Left colon (tissue), 2 donors: Measurements from ENCODE around the gene PSMA5. TPM values are rescaled to one million over a fixed set of nuclear protein-coding genes. Genes with fewer than 3 reads are reported as not detected.
"Not testable (repeated sequence)": the region's sequence is repeated elsewhere in the genome, so short reads cannot be mapped to it uniquely, and the experiment has no call there.

Experiments
- ATAC-seq: fragments of 200-7000 bp; cut with Tn5 transposase; one replicate; pipeline ENCODE4 v1.9.1; 2020; ENCODE audit warnings: mild to moderate bottlenecking, moderate library complexity
- DNase-seq, 2 donors: peaks; one replicate each; pipeline ENCODE4 v3.0.0-alpha.2; 2020
- intact Hi-C, 2 donors: fragments of 100-400 bp; cut with DNase I in 1 of 2; cut with micrococcal nuclease in 1 of 2; formaldehyde crosslinking; loops; one replicate each; pipeline versions ENCODE4 v1.11.2 to v1.14.0; 2022; cut with DNase I, micrococcal nuclease
- total RNA-seq, 2 donors: library from RNA; stranded (reverse); fragmentation: NEBNext Ultra II Directional; extraction: Animal tissue kit (Norgen Biotek cat#: 25700); gene quantifications; one replicate each; pipeline ENCODE4 v1.2.1, GENCODE V29; 2021
- donor health status: DM: no; HTN: no; CAD: no.
- donor health status: DM: yes; HTN: yes; CAD: no.

PSMA5 gene
- total RNA-seq, 2 donors from 2014 or later: 76.3 to 92.1 TPM

DNA sequence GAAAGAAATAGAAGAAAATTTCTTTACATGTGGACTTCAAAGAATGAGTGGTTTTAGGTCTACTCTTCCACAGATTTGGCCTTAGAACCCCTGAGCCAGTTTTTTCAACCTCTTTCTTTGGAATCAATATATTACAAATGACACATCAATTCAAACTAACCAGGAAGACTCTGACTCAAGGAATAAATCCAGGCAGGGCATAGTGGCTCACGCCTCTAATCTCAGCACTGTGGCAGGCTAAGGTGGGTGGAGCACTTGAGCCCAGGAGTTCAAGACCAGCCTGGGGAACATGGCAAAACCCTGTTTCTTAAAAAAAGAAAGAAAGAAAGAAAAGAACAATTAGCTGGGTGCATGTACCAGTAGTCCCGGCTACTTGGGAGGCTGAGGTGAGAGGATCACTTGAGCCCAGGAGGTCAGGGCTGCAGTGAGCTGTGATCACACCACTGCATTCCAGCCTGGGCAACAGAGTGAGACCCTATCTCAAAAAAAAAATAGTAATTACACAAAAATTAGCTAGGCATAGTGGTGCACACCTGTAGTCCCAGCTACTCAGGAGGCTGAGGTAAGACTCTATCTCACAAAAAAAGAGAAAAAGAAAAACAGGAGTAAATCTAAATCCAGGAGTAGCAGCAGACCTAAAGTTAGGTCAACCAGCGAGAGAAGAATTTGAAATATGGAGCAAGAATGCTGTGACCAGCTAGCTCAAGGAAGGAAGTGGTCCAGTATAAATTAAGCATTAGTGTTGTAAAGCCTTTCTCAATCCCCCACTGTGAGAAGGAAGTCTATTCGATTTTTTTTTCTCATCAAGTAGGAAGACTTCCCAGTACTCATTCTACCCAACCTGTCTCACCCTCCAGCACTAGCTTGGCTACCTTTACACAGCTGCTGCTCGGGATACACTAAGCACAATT lies 30.4 kb downstream of the PSMA5 start:
- peak in 1 of 2 donors; percentile 26 for DNase-seq
- intact Hi-C loops: loop anchor here in 1 of 2 donors (5.0 kb wide), 1 partner anchor 119 kb away; no protein-coding TSS in a partner anchor
- ATAC-seq: peak; percentile 21

DNA sequence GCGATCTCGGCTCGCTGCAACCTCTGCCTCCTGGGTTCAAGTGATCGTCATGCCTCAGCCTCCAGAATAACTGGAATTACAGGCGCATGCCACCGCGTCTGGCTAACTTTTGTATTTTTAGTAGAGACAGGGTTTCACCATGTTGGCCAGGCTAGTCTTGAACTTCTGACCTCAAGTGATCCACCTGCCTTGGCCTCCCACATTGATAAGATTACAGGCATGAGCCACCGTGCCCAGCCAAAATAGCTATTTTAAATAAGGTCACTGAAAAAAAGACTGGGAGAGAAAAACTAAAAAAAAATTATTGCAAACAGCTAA lies 31.0 kb downstream of the PSMA5 start:
- intact Hi-C loops: loop anchor here in 1 of 2 donors (5.0 kb wide), 1 partner anchor 118 kb away; no protein-coding TSS in a partner anchor
- not testable (repeated sequence) for DNase-seq, ATAC-seq

DNA sequence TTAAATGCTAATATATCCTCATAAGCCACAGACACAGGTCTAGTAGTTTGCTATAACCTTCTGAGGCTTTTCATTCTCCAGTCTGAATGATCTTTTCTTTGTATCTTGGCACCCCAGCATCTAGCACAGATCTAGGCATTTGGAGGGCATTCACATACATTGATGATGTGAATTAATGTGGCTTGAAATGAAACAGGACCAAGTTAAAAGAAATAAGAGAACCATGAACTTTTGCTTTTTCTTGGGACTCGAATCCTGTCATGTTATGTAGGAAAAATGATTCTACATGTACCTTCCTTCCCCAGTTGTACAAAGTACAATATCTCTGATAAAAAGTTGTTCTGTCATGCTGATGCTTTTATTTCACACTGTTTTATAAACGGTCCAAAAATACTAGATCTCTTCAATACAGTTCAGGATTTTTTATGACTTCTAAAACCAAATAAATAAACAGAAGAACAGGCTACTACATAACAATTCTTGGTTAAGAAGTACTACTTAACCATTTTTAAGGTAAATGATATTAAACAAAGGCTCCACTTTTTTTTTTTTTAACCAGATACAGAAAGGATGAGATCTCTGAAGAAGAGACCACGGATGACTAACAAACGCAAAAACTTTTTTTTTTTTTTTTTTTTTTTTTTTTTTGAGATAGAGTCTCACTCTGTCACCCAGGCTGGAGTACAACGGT lies 31.5 kb downstream of the PSMA5 start:
- no peak for ATAC-seq
- intact Hi-C loops: loop anchor here in 1 of 2 donors (5.0 kb wide), 1 partner anchor 117 kb away; no protein-coding TSS in a partner anchor
- DNase-seq: no peak

DNA sequence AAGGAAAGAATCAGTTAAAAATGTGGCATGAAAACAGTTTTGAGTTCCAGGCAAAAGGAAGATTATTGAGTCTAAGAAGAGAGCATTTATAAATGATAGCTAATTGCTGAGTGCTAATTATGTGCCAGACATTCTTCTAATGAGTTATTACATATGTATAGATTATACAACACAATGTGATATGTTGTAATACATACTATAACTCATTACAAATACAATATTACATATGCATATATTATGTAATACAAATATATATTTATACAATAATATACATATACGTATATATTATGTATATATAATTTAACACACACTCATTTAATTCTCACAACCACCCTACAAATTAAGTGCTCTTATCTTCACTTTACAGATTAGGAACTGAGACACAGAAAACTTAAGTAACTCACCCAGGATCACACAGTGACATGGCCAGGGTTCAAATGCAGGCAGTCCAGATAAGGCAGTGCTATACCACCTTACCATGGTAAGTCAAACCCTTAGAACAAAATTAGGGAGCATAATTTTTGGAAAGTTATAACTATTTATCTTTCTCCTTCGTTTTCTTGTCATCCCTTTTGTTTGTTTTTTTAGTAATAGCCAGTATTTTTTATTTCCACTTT lies 32.5 kb downstream of the PSMA5 start:
- intact Hi-C loops: no loop called here
- DNase-seq (no peak), ATAC-seq (no peak)

- DNase-seq (peak; percentile 36 to 78), ATAC-seq (peak; percentile 74)
- intact Hi-C loops: no loop called here
These were observed 33.2 kb downstream of the PSMA5 start for GRCh38 chr1:109392788-109393616.

DNA sequence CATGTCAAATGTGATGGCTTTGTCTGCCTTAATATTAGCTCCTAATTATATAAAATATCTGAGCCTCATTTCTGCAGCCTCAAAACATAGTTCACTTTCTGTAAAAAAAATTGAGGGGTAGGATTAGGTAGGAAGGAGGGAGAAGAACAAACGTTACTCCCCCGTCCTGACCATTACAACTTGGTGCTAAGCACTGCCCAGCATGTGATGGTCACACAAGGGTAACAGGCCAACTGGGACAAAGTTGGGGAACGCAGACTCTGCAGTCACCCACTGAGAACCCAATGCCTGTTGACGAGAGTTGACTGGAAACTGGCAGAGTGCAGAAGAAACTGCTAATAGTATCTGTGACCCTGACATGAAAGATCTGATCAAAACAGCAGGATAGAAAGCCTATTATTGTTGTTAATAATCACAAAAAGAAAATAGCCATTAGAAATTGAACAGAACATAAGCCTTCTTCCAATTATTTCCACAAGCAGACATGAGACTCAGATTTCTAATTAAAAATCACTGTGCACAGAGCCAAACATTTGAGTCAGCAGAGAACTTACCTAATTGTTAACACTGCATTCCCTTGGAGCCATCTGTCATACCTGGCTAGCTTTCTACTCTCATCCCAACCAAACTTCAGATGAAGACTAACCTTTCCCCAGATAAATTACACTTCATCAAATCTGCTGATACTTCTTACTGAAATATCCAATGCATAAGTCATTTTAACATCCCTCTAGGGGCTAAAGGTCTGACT lies 34.0 kb downstream of the PSMA5 start:
- ATAC-seq: no peak
- no peak for DNase-seq
- intact Hi-C loops: no loop called here

- no peak for DNase-seq
- intact Hi-C loops: no loop called here
- ATAC-seq: no peak
These were observed 34.6 kb downstream of the PSMA5 start for GRCh38 chr1:109391626-109392025.

DNA sequence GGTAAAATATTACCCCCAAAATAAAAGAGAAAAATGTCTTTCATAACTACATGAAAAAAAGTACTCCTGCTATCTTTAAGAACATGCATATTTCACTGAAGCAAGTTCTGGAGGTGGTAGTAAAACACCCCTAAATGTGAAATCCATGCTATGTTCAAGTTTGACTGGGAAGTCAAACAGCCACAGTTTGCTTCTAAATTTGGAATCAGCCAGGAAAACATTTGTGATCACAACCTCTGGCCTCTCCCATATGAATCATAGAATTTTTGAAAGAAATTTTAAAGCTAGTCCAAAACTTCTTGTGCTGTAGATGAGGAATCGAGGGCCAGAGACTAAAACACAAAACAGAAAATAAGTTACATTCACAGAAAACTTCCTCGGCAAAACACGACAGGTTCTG lies 35.1 kb downstream of the PSMA5 start:
- intact Hi-C loops: no loop called here
- DNase-seq (no peak), ATAC-seq (no peak)

DNA sequence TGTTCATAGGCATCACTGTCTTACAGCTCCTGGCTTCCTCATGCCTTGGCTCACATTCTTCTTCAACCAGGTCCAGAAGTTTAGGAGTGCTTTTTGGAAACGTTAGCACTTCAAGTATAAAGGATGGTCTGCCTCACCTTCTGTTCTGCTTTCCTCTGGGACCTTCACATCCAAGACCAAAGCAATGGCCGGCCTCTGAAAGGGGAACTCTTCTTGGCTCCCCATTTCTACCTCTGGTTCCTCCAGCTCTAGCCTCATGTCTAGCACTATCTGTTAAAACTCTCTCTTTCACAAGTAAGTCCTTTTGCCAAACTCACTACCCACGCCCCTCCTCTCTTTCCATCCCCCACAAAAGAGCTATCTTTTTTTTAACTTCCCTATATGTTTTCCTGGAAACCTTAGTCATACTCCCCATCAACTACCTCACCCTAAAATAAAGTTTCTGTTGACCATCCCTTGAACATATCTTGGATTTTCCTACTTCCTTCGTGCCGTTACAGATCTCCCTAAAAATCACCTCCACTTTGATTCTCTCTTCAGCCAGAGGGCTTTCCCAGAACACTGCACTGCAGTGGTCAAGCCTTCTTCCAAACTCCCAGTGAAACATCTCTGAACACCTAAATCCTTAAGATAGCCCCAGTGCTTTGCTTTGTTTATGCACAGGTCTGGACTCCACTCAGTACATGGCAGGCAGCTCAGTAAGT lies 36.5 kb downstream of the PSMA5 start:
- intact Hi-C loops: no loop called here
- DNase-seq: no peak
- no peak for ATAC-seq

DNA sequence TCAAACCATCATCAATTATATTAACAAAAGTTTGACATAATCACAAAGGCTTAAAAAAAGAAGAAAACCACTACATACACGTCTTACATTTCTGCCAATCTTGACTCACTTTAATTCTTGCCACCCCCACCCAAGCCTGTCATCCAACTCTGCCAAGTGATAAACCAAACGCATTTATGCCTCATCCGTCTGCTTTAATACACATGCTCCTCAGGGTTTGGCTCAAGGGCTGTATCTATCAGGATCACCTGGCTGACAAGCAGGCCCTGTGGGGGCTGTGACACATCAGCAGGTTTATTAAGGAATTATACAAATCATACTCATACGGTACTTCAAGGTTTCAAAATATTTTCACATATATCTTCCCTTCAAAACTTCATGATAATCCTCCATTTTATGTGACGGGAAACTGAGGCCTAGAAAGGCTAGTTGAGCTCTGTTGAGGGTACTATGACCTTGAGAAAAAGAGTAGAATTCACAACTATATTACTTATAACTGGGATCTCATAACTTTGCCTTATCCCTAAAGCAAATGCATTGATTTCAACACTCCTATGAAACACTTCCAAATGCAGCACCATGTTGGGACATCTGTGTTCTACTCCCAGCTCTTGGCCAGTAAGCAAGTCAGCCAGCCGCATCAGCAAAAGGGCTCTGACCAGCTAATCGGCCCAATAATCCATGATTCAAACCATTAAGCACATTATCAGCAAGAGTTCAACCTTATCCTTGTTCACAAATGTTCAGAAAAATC lies 37.2 kb downstream of the PSMA5 start:
- no peak for DNase-seq
- ATAC-seq: no peak
- intact Hi-C loops: no loop called here

- DNase-seq (no peak), ATAC-seq (no peak)
- intact Hi-C loops: no loop called here
These were observed 38.0 kb downstream of the PSMA5 start for GRCh38 chr1:109388208-109388711.

GRCh38 chr1:109386054-109386717 lies 40.1 kb downstream of the PSMA5 start:
- ATAC-seq (no peak), DNase-seq (no peak)
- intact Hi-C loops: no loop called here

- intact Hi-C loops: no loop called here
- peak; percentile 67 for ATAC-seq
These were observed 40.8 kb downstream of the PSMA5 start for GRCh38 chr1:109385417-109385816.

GRCh38 chr1:109383854-109384253 lies 42.4 kb downstream of the PSMA5 start:
- intact Hi-C loops: no loop called here

More at GRCh38 chr1:109385417-109385816, 40.8 kb downstream of the PSMA5 start:
- peak; percentile 19 to 39 for DNase-seq

GRCh38 chr1:109383087-109383779 lies 43.0 kb downstream of the PSMA5 start:
- intact Hi-C loops: no loop called here
- no peak for DNase-seq
- no peak for ATAC-seq

More at GRCh38 chr1:109383854-109384253, 42.4 kb downstream of the PSMA5 start:
- DNase-seq (no peak), ATAC-seq (no peak)
